Measurements from ENCODE around the gene PAPSS1. TPM values are rescaled to one million over a fixed set of nuclear protein-coding genes. Genes with fewer than 3 reads are reported as not detected.

Gene PAPSS1
- total RNA-seq, 3 donors from 2014 or later = 19.8 to 23.3 (median 21.6) TPM

DNA sequence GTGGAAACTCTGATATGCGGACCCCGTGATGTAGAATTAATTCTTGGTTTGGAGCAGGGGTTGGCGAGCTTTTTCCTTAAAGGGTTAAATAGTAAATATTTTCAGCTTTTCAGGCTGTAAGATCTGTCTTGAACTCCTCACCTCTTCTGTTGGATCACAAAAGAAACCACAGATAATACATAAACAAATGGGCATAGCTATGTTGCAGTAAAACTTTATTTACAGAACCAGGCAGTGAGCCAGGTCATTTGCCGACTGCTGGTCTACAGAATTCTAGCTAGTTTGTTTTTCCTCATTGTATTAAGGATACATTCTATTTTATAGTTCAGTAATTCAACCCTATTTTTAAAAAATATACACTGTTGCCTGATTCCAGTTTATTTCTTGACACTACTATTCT, 116.6 kb downstream of the PAPSS1 start:
- H3K9me3 Mint-ChIP-seq = no peaks in the 10 kb centered on the region
- DNase-seq (no peak), ATAC-seq (no peak)
- no peaks in the 10 kb centered on the region for H3K27me3 Mint-ChIP-seq (ENCODE audit: low read depth)
- no peak overlapping the region for H3K4me3 Mint-ChIP-seq
- H3K4me1 Mint-ChIP-seq (ENCODE audit: low read depth) = no peaks in the 10 kb centered on the region
- no peaks in the 10 kb centered on the region for H3K36me3 Mint-ChIP-seq (ENCODE audit: insufficient read depth)

DNA sequence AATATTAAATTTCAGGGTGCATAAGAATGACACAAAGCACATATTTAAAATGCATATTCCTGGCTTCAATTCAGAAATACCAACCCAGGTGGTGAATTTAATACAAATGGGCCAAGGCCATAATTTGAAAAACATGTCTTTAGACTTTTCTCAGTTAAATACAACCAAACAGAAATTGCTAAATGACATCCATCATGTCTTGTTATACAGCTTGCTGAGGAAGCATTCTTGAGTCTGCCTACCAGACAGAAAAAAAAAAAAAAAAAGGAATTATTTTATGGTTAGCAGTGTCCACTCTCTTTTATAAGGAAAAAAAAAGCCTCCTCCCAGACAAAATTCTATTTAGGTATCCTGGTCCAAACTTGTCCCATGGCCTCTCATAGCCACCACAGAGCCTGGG, 119.1 kb downstream of the PAPSS1 start:
- Mint-ChIP-seq H3K27me3 (ENCODE audit: low read depth) (no peaks in the 10 kb centered on the region), H3K4me3 (no peak overlapping the region), H3K9me3 (no peaks in the 10 kb centered on the region), H3K4me1 (ENCODE audit: low read depth) (no peaks in the 10 kb centered on the region), H3K36me3 (ENCODE audit: insufficient read depth) (no peaks in the 10 kb centered on the region)
- DNase-seq = no peak
- no peak for ATAC-seq

GRCh38 chr4:107600436-107600835, 119.6 kb downstream of the PAPSS1 start:
- Mint-ChIP-seq H3K4me3 (no peak overlapping the region), H3K36me3 (ENCODE audit: insufficient read depth) (no peaks in the 10 kb centered on the region), H3K4me1 (ENCODE audit: low read depth) (no peaks in the 10 kb centered on the region), H3K27me3 (ENCODE audit: low read depth) (no peaks in the 10 kb centered on the region), H3K9me3 (no peaks in the 10 kb centered on the region)
- ATAC-seq (no peak), DNase-seq (no peak)

GRCh38 chr4:107599841-107600240, 120.2 kb downstream of the PAPSS1 start:
- DNase-seq (no peak), ATAC-seq (no peak)
- Mint-ChIP-seq H3K27me3 (ENCODE audit: low read depth) (no peaks in the 10 kb centered on the region), H3K36me3 (ENCODE audit: insufficient read depth) (no peaks in the 10 kb centered on the region), H3K4me1 (ENCODE audit: low read depth) (no peaks in the 10 kb centered on the region), H3K4me3 (no peak overlapping the region), H3K9me3 (no peaks in the 10 kb centered on the region)

- ATAC-seq (no peak), DNase-seq (no peak)
- Mint-ChIP-seq H3K4me1 (ENCODE audit: low read depth) (no peaks in the 10 kb centered on the region), H3K4me3 (no peak overlapping the region), H3K27me3 (ENCODE audit: low read depth) (no peaks in the 10 kb centered on the region), H3K9me3 (no peaks in the 10 kb centered on the region), H3K36me3 (ENCODE audit: insufficient read depth) (no peaks in the 10 kb centered on the region)
Observed at GRCh38 chr4:107593230-107593629, 126.8 kb downstream of the PAPSS1 start.

GRCh38 chr4:107592519-107592918, 127.5 kb downstream of the PAPSS1 start:
- ATAC-seq (no peak), DNase-seq (no peak)
- no peaks in the 10 kb centered on the region for H3K36me3 Mint-ChIP-seq (ENCODE audit: insufficient read depth)
- no peaks in the 10 kb centered on the region for H3K27me3 Mint-ChIP-seq (ENCODE audit: low read depth)
- no peaks in the 10 kb centered on the region for H3K9me3 Mint-ChIP-seq
- H3K4me3 Mint-ChIP-seq = no peak overlapping the region
- H3K4me1 Mint-ChIP-seq (ENCODE audit: low read depth) = no peaks in the 10 kb centered on the region

GRCh38 chr4:107589269-107589668, 130.8 kb downstream of the PAPSS1 start:
- H3K36me3 Mint-ChIP-seq (ENCODE audit: insufficient read depth) = no peaks in the 10 kb centered on the region
- H3K4me1 Mint-ChIP-seq (ENCODE audit: low read depth) = no peaks in the 10 kb centered on the region

DNA sequence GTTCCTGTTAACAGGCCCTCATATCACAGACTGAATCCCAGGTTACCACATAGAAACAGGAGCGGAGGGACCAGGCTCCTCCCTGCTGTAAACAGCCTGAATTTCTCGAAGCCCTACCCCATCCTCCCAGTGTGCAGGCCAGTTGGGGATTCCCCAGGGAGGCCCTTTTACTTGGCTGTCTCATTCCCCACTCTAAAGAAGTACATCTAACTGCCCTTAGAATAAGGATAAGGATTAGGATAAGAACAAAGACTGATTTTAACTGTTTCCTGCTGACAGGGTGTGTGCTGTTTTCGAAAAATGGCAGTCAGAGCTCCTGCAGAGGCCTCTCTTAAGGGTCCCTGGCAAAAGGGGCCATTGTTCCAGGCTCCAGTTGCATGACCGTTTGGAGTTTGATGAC, 133.7 kb downstream of the PAPSS1 start:
- Mint-ChIP-seq H3K27me3 (ENCODE audit: low read depth) (no peaks in the 10 kb centered on the region), H3K36me3 (ENCODE audit: insufficient read depth) (no peaks in the 10 kb centered on the region), H3K4me3 (no peak overlapping the region), H3K4me1 (ENCODE audit: low read depth) (no peaks in the 10 kb centered on the region), H3K9me3 (peaks cover 6% of the 10 kb centered on the region)
- DNase-seq (no peak), ATAC-seq (no peak)

More at GRCh38 chr4:107589269-107589668, 130.8 kb downstream of the PAPSS1 start:
- no peaks in the 10 kb centered on the region for H3K9me3 Mint-ChIP-seq
- no peak for ATAC-seq
- H3K4me3 Mint-ChIP-seq = no peak overlapping the region
- DNase-seq = no peak
- H3K27me3 Mint-ChIP-seq (ENCODE audit: low read depth) = no peaks in the 10 kb centered on the region

GRCh38 chr4:107579099-107579498, 140.9 kb downstream of the PAPSS1 start:
- Mint-ChIP-seq H3K4me3 (no peak overlapping the region), H3K27me3 (ENCODE audit: low read depth) (peaks cover 4% of the 10 kb centered on the region), H3K4me1 (ENCODE audit: low read depth) (no peaks in the 10 kb centered on the region), H3K9me3 (peaks cover 11% of the 10 kb centered on the region), H3K36me3 (ENCODE audit: insufficient read depth) (no peaks in the 10 kb centered on the region)
- ATAC-seq (no peak), DNase-seq (no peak)

DNA sequence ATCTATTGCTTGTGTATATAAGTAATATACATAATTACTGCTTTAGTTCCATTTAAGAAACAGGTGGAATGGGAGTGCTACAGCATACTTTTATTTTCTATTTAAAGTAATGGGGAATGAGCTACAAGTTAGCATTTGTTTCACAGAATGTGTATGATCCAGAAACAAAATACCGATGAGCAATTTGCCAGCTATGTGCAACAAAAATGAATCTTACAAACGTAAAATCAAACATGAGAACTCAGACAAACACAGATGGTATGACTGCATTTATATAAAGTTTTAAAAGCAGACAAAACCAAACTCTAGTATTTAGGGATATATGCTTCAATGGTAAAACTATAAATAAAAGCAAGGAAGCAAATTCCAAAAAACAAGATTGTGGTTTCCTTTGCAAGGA, 141.7 kb downstream of the PAPSS1 start:
- Mint-ChIP-seq H3K27me3 (ENCODE audit: low read depth) (peaks cover 4% of the 10 kb centered on the region), H3K4me1 (ENCODE audit: low read depth) (no peaks in the 10 kb centered on the region), H3K9me3 (peaks cover 11% of the 10 kb centered on the region), H3K36me3 (ENCODE audit: insufficient read depth) (no peaks in the 10 kb centered on the region), H3K4me3 (no peak overlapping the region)
- DNase-seq (no peak), ATAC-seq (no peak)

DNA sequence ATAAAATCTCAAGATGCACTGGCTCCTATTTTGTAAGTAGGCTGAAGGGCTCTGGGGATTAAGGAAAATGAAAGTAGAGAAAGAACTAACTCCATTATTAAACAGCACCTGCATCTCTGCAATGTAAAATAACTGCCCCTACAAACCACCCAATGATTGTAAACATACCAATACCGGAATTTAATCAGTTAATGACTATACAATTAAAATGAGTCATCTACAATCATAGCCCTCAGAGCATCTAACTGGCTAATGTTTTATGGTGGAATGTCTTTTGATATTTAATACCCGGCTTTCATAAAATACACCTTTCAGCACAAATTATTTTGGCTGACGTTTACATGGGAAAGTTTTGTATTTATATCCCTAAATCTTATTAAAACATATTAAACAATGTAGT, 142.3 kb downstream of the PAPSS1 start:
- peaks cover 11% of the 10 kb centered on the region for H3K9me3 Mint-ChIP-seq
- H3K36me3 Mint-ChIP-seq (ENCODE audit: insufficient read depth) = no peaks in the 10 kb centered on the region
- H3K27me3 Mint-ChIP-seq (ENCODE audit: low read depth) = peaks cover 4% of the 10 kb centered on the region
- ATAC-seq = no peak
- H3K4me3 Mint-ChIP-seq = no peak overlapping the region
- no peak for DNase-seq
- no peaks in the 10 kb centered on the region for H3K4me1 Mint-ChIP-seq (ENCODE audit: low read depth)

DNA sequence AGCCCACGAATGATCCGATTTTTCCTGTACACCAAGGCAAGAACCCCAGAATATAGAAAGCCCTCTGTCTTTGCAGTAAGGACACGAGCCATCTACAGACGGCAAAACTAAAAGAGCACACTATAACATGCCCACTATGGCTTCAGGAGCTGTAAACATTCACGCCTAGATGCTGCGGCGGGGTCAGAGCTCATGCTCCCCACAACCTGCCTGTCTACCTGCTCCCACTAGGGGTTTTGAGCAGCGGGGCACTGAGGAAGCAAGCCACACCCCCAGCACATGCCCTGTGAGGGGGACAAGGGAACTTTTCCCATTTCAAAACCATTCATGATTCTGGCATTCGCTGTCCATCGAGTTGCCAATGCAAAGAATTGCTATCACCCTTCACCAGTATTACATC, 144.8 kb downstream of the PAPSS1 start:
- DNase-seq (no peak), ATAC-seq (no peak)
- H3K27me3 Mint-ChIP-seq (ENCODE audit: low read depth) = peaks cover 4% of the 10 kb centered on the region
- no peak overlapping the region for H3K4me3 Mint-ChIP-seq
- peaks cover under 1% of the 10 kb centered on the region for H3K9me3 Mint-ChIP-seq
- no peaks in the 10 kb centered on the region for H3K36me3 Mint-ChIP-seq (ENCODE audit: insufficient read depth)
- no peaks in the 10 kb centered on the region for H3K4me1 Mint-ChIP-seq (ENCODE audit: low read depth)

DNA sequence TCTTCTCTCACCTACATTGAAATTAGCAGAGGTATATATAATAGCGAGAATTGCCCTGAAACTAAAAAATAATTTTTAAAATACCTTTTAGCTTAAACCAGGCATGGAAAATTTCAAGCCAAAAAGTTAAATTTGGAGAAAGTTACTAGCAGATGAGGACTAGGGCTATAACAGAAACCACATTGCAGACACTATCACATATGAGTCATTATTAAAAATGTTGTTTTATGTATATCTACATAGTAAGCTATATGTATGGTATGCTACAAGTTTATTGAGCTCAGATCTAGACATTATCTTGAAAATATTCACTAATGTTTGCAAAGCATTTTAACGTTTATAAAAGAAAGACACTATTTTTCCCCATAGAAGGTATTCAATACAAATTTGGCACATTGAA, 147.8 kb downstream of the PAPSS1 start:
- H3K36me3 Mint-ChIP-seq (ENCODE audit: insufficient read depth) = no peaks in the 10 kb centered on the region
- peaks cover 7% of the 10 kb centered on the region for H3K27me3 Mint-ChIP-seq (ENCODE audit: low read depth)
- ATAC-seq (no peak), DNase-seq (no peak)
- H3K4me3 Mint-ChIP-seq = no peak overlapping the region
- H3K4me1 Mint-ChIP-seq (ENCODE audit: low read depth) = no peaks in the 10 kb centered on the region
- H3K9me3 Mint-ChIP-seq = peaks cover 8% of the 10 kb centered on the region

DNA sequence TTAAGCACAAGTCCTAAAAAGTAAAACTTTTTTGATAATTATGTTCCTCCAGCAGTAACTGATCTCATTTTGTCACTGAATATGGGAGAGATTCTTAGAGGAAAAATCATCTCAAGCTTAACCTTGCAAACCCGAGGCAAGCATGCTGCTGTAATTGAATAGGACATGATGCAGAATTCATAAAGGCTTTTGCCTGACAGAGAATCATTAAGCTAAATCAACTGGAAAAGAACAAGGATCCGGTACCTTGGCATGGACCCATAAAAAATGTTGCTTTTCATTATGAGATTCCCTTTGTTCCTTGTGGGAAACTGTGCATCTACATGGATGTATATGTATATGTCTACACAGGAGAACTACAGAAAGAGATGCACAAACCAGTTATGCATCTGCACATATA, 149.1 kb downstream of the PAPSS1 start:
- ATAC-seq = no peak
- Mint-ChIP-seq H3K4me3 (no peak overlapping the region), H3K4me1 (ENCODE audit: low read depth) (no peaks in the 10 kb centered on the region), H3K36me3 (ENCODE audit: insufficient read depth) (no peaks in the 10 kb centered on the region), H3K9me3 (peaks cover 11% of the 10 kb centered on the region), H3K27me3 (ENCODE audit: low read depth) (peaks cover 7% of the 10 kb centered on the region)
- no peak for DNase-seq

DNA sequence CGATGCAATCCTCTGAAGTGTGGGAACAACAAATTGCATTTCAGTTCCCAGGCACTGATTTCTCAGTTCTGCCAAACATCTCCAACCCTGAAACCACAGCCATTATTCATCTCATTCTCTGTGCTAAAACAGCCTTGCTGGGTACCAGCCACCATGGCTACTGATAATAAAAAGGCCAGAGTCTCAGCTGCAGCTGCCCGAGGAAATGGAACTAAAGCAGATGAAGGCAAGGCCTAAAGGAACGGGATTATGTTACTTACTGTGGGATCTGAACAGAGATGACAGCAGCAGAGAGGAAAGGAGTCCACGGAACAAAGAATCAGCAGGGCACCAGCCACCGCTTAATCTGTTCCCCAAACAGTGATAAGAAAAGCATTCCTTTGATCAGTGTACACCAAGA, 155.7 kb downstream of the PAPSS1 start:
- Mint-ChIP-seq H3K27me3 (ENCODE audit: low read depth) (peaks cover 11% of the 10 kb centered on the region), H3K9me3 (peaks cover 29% of the 10 kb centered on the region), H3K4me3 (no peak overlapping the region), H3K4me1 (ENCODE audit: low read depth) (no peaks in the 10 kb centered on the region), H3K36me3 (ENCODE audit: insufficient read depth) (no peaks in the 10 kb centered on the region)
- DNase-seq (no peak), ATAC-seq (no peak)

Data from activated T-cell treated with anti-CD3 and anti-CD28 coated beads, Interleukin-2, amount 50 U/mL, for 4 hours (primary cell).